ENCODE measurements around the gene KLK7.

KLK7 gene

GRCh38 chr19:50928831-50929230 lies 54.9 kb downstream of the KLK7 start:
- no peak overlapping the region for H3K27ac ChIP-seq (ENCODE audit: low read depth, low read length)
- H3K36me3 ChIP-seq (ENCODE audit: insufficient read depth, low read length): no peaks in the 10 kb centered on the region
- peaks cover 6% of the 10 kb centered on the region; the same call in 1 of the 2 replicates for H3K27me3 ChIP-seq (ENCODE audit: insufficient read depth, low read length)
- 84% methylated on average over 5 of the region's 5 CpGs for WGBS
- no peaks in the 10 kb centered on the region for H3K4me1 ChIP-seq (ENCODE audit: insufficient read depth, low read length)
- H3K4me3 ChIP-seq (ENCODE audit: low read length): no peak overlapping the region
- no peak overlapping the region for H3K9ac ChIP-seq (ENCODE audit: low read depth, low read length)
- H3K9me3 ChIP-seq (ENCODE audit: insufficient read depth, low read depth, low read length): no peaks in the 10 kb centered on the region
